SK-N-SH (cell line): ENCODE measurements around the gene CHCHD6. TPM values are rescaled to one million over a fixed set of nuclear protein-coding genes. Genes with fewer than 3 reads are reported as not detected.

Experiments used
- CTCF ChIA-PET: fragments of 300-600, 350-600 bp; formaldehyde crosslinking; extraction: SDS; loops from one replicate; lab custom pipeline; 2021; lab: Yijun Ruan, JAX
- POLR2A ChIA-PET: fragments of 350-600 bp; sonication (Branson Sonifier 250); formaldehyde crosslinking; extraction: SDS; loops from one replicate; lab custom pipeline; 2020; ENCODE audit warnings: antibody characterized with exemption, inconsistent platforms; lab: Yijun Ruan, JAX
- DNase-seq: peaks from one replicate; pipeline ENCODE4 v3.0.0; 2012
- H2AFZ ChIP-seq: fragments of 200-600 bp; sonication (generic); 2 replicates; pipeline ENCODE4 v1.8.1; 2016; ENCODE audit warnings: antibody characterized with exemption, mild to moderate bottlenecking, low read depth
- H3F3A ChIP-seq: fragments of 200-600 bp; sonication (generic); replicated peaks from 2 replicates; pipeline ENCODE3; 2016; ENCODE audit warnings: antibody characterized with exemption, mild to moderate bottlenecking; ENCODE audit not compliant: insufficient read depth
- H3K27ac ChIP-seq, 2 experiments: fragments of 200-500 bp in 1 of 2; fragments of 200-600 bp in 1 of 2; sonication (Bioruptor generic) in 1 of 2; sonication (generic), shearing (Covaris generic) in 1 of 2; 2 replicates each; pipeline versions ENCODE4 v1.5.1 to v1.6.1; 2014 to 2016; ENCODE audit warnings: low read depth in 2 of 2, inconsistent platforms in 1 of 2, low read length in 1 of 2, mild to moderate bottlenecking in 1 of 2, mixed read lengths in 1 of 2
- H3K27me3 ChIP-seq: fragments of 200-600 bp; sonication (generic), shearing (Covaris generic); 2 replicates; pipeline ENCODE4 v1.6.1; 2016; ENCODE audit warnings: mixed run types; ENCODE audit not compliant: insufficient read depth
- H3K36me3 ChIP-seq, 2 experiments: fragments of 200-500 bp in 1 of 2; fragments of 200-600 bp in 1 of 2; sonication (Bioruptor generic) in 1 of 2; sonication (generic) in 1 of 2; replicated peaks in 1 of 2; 2 replicates each; pipeline versions ENCODE3 to v1.5.1; 2014 to 2016; ENCODE audit warnings: low read length in 1 of 2, mild to moderate bottlenecking in 1 of 2; ENCODE audit not compliant: insufficient read depth in 2 of 2, control insufficient read depth in 1 of 2
- H3K4me1 ChIP-seq, 2 experiments: fragments of 200-500 bp in 1 of 2; fragments of 200-600 bp in 1 of 2; sonication (Bioruptor generic) in 1 of 2; sonication (generic), shearing (Covaris generic) in 1 of 2; 2 replicates each; pipeline versions ENCODE4 v1.5.1 to v1.6.1; 2014 to 2016; ENCODE audit warnings: low read depth in 1 of 2, low read length in 1 of 2, mixed run types in 1 of 2; ENCODE audit not compliant: insufficient read depth in 2 of 2, control insufficient read depth in 1 of 2
- H3K4me2 ChIP-seq: fragments of 200-600 bp; sonication (generic), shearing (Covaris generic); 2 replicates; pipeline ENCODE4 v1.6.1; 2017; ENCODE audit warnings: mixed run types
- H3K4me3 ChIP-seq, 2 experiments: fragments of 200-500 bp in 1 of 2; fragments of 200-600 bp in 1 of 2; sonication (Bioruptor generic) in 1 of 2; sonication (generic), shearing (Covaris generic) in 1 of 2; 2 replicates each; pipeline versions ENCODE4 v1.5.1 to v1.8.1; 2014 to 2016; ENCODE audit warnings: low read depth in 2 of 2, inconsistent platforms in 1 of 2, low read length in 1 of 2, mild to moderate bottlenecking in 1 of 2, mixed read lengths in 1 of 2, moderate library complexity in 1 of 2
- H3K79me2 ChIP-seq: fragments of 200-600 bp; sonication (generic); 2 replicates; pipeline ENCODE4 v1.8.1; 2017; ENCODE audit warnings: mild to moderate bottlenecking; ENCODE audit not compliant: insufficient read depth
- H3K9ac ChIP-seq: fragments of 200-600 bp; sonication (generic); 2 replicates; pipeline ENCODE4 v1.6.1; 2017; ENCODE audit warnings: mixed run types
- H3K9me2 ChIP-seq: fragments of 200-600 bp; sonication (generic); 2 replicates; pipeline ENCODE4 v1.6.1; 2017; ENCODE audit warnings: mixed run types
- H3K9me3 ChIP-seq: fragments of 200-600 bp; sonication (generic); 2 replicates; pipeline ENCODE4 v1.6.1; 2017; ENCODE audit warnings: mixed run types, mild to moderate bottlenecking, moderate library complexity
- H4K20me1 ChIP-seq: fragments of 200-600 bp; sonication (generic); 2 replicates; pipeline ENCODE4 v1.6.1; 2017; ENCODE audit warnings: mild to moderate bottlenecking, mixed run types; ENCODE audit not compliant: insufficient read depth
- CHD2 ChIP-seq: fragments of 150-350 bp; IDR thresholded peaks from 2 replicates; pipeline ENCODE4 v1.6.1; 2018; ENCODE audit warnings: low read length; ENCODE audit not compliant: partially characterized antibody
- EZH2phosphoT487 ChIP-seq: fragments of 200-600 bp; sonication (generic); IDR thresholded peaks from 2 replicates; pipeline ENCODE4 v1.6.1; 2017; ENCODE audit warnings: low read depth, mixed run types, mild to moderate bottlenecking, antibody characterized with exemption, moderate library complexity, borderline replicate concordance
- FOSL2 ChIP-seq: IDR thresholded peaks from 2 replicates; pipeline ENCODE4 v1.4.0; 2012; ENCODE audit warnings: low read depth, mild to moderate bottlenecking, moderate library complexity, borderline replicate concordance
- FOXM1 ChIP-seq: IDR thresholded peaks from 2 replicates; pipeline ENCODE4 v1.4.0; 2012; ENCODE audit warnings: low read depth, mild to moderate bottlenecking
- JUND ChIP-seq: IDR thresholded peaks from 2 replicates; pipeline ENCODE4 v1.4.0; 2012
- RCOR1 ChIP-seq: fragments of 150-350 bp; IDR thresholded peaks from 2 replicates; pipeline ENCODE4 v1.6.1; 2017; ENCODE audit warnings: antibody characterized with exemption, low read length
- SIN3A ChIP-seq: IDR thresholded peaks from 2 replicates; pipeline ENCODE4 v1.6.1; 2012; ENCODE audit warnings: low read depth, mild to moderate bottlenecking, low read length, moderate library complexity, borderline replicate concordance
- TEAD4 ChIP-seq: IDR thresholded peaks from 2 replicates; pipeline ENCODE4 v1.4.0; 2012; ENCODE audit warnings: mild to moderate bottlenecking, borderline replicate concordance; ENCODE audit not compliant: insufficient read depth
- YY1 ChIP-seq: IDR thresholded peaks from 2 replicates; pipeline ENCODE4 v1.4.0; 2012; ENCODE audit warnings: low read depth, mild to moderate bottlenecking
- WGBS: methylation state at CpG from one replicate; pipeline ENCODE4 v1.1.6; 2017; ENCODE audit warnings: low lambda C conversion rate; 5-methylcytosine and 5-hydroxymethylcytosine counted together
- polyA plus RNA-seq, 3 experiments: library from polyadenylated mRNA; depleted of rRNA; stranded (reverse); fragments of >200 nt; gene quantifications; 2 replicates each; pipeline ENCODE4 v1.2.3, GENCODE V29; 2012
- TF ChIP-seq, protein P1 (sequence below): IDR thresholded peaks from 2 replicates; pipeline ENCODE4 v1.6.1; 2012; ENCODE audit warnings: mild to moderate bottlenecking, low read depth, low read length, moderate library complexity
- TF ChIP-seq, protein P2 (sequence below): fragments of 150-350 bp; IDR thresholded peaks from 2 replicates; pipeline ENCODE4 v1.6.1; 2017; ENCODE audit warnings: antibody characterized with exemption, low read length, low read depth, borderline replicate concordance
- TF ChIP-seq, protein P3 (sequence below): IDR thresholded peaks from 2 replicates; pipeline ENCODE4 v1.4.0; 2012; ENCODE audit warnings: low read depth, borderline replicate concordance

Gene CHCHD6
- polyA plus RNA-seq, 1 of the 3 experiments (the other 2 are of a cell fraction) = 42.5 TPM

DNA sequence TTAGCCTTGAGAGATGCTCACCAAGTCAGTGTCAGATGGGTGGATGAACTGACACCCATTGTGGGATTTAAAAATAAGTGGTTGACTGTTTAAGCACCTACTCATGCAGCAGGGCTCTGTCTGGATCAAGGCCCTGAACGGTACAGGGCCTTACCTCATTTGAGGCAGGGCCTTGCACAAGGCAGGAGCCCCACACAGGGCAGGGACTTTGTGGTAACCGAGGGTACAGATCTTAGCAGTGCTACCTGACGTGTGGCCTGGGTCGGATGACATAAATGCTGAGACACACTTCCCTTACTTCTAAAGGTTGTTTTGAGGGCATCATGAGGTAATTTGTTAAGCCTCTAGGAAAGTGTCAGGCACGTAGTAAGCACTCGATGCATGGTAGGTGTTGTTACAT is 219.4 kb downstream of the CHCHD6 start:
- no peak overlapping the region for H2AFZ ChIP-seq
- H3K79me2 ChIP-seq = no peaks in the 10 kb centered on the region; the same call in 1 of the 2 replicates
- ChIA-PET CTCF (no interaction called here), POLR2A (no interaction called here)
- peaks cover 37% of the 10 kb centered on the region for H3F3A ChIP-seq
- no peak overlapping the region for H3K9ac ChIP-seq
- no peaks in the 10 kb centered on the region for H4K20me1 ChIP-seq
- H3K4me3 ChIP-seq = no peak overlapping the region
- 0 out of 2 replicates have a peak, but pooled peaks cover 3% of the 10 kb centered on the region for H3K9me2 ChIP-seq
- no peak overlapping the region for H3K4me2 ChIP-seq
- H3K9me3 ChIP-seq = no peaks in the 10 kb centered on the region; the same call in 1 of the 2 replicates
- DNase-seq = no peak
- peaks cover 38% of the 10 kb centered on the region in 2 experiments for H3K4me1 ChIP-seq
- H3K27me3 ChIP-seq = no peaks in the 10 kb centered on the region
- TF ChIP-seq YY1 (no peak), FOSL2 (no peak), RCOR1 (no peak), EZH2phosphoT487 (no peak), JUND (no peak)
- TF ChIP-seq, protein P1, sequence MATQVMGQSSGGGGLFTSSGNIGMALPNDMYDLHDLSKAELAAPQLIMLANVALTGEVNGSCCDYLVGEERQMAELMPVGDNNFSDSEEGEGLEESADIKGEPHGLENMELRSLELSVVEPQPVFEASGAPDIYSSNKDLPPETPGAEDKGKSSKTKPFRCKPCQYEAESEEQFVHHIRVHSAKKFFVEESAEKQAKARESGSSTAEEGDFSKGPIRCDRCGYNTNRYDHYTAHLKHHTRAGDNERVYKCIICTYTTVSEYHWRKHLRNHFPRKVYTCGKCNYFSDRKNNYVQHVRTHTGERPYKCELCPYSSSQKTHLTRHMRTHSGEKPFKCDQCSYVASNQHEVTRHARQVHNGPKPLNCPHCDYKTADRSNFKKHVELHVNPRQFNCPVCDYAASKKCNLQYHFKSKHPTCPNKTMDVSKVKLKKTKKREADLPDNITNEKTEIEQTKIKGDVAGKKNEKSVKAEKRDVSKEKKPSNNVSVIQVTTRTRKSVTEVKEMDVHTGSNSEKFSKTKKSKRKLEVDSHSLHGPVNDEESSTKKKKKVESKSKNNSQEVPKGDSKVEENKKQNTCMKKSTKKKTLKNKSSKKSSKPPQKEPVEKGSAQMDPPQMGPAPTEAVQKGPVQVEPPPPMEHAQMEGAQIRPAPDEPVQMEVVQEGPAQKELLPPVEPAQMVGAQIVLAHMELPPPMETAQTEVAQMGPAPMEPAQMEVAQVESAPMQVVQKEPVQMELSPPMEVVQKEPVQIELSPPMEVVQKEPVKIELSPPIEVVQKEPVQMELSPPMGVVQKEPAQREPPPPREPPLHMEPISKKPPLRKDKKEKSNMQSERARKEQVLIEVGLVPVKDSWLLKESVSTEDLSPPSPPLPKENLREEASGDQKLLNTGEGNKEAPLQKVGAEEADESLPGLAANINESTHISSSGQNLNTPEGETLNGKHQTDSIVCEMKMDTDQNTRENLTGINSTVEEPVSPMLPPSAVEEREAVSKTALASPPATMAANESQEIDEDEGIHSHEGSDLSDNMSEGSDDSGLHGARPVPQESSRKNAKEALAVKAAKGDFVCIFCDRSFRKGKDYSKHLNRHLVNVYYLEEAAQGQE = no peak
- TF ChIP-seq, protein P2, sequence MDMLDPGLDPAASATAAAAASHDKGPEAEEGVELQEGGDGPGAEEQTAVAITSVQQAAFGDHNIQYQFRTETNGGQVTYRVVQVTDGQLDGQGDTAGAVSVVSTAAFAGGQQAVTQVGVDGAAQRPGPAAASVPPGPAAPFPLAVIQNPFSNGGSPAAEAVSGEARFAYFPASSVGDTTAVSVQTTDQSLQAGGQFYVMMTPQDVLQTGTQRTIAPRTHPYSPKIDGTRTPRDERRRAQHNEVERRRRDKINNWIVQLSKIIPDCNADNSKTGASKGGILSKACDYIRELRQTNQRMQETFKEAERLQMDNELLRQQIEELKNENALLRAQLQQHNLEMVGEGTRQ = no peak
- no peak overlapping the region for H3K27ac ChIP-seq
- WGBS = 96% methylated on average over 6 of the region's 6 CpGs
- peaks cover 0 to 7% of the 10 kb centered on the region in 2 experiments for H3K36me3 ChIP-seq

DNA sequence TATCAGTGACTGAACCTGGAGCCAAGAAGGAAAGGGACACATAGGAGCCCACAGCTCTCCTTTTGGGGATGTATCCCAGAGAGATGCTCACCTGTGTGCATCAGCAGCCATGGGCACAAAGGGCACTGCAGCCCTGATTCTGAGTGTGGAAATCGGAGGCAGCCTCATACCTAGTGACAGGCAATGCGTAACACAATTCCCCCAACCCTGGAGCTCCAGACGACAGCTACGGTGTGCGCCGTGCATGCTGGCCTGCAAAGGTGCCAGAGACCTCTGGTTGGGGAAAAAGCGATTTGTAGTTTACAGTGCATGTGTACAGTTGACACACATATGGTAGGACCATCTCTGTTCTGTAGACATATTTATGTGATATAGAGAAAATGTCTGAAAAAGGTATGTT is 219.9 kb downstream of the CHCHD6 start:
- H3K9ac ChIP-seq = no peak overlapping the region
- H3K79me2 ChIP-seq = no peaks in the 10 kb centered on the region; the same call in 1 of the 2 replicates
- no peak overlapping the region for H3K27ac ChIP-seq
- H3K4me1 ChIP-seq = peaks cover 39 to 42% of the 10 kb centered on the region in 2 experiments
- TF ChIP-seq EZH2phosphoT487 (no peak), RCOR1 (no peak), SIN3A (no peak), CHD2 (no peak), TEAD4 (no peak), FOXM1 (no peak)
- TF ChIP-seq, protein P3, sequence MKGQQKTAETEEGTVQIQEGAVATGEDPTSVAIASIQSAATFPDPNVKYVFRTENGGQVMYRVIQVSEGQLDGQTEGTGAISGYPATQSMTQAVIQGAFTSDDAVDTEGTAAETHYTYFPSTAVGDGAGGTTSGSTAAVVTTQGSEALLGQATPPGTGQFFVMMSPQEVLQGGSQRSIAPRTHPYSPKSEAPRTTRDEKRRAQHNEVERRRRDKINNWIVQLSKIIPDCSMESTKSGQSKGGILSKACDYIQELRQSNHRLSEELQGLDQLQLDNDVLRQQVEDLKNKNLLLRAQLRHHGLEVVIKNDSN = no peak
- TF ChIP-seq, protein P1 = no peak
- H3K9me3 ChIP-seq = no peaks in the 10 kb centered on the region; the same call in 1 of the 2 replicates
- H3K27me3 ChIP-seq = no peaks in the 10 kb centered on the region
- WGBS = 100% methylated on average over 6 of the region's 7 CpGs
- H2AFZ ChIP-seq = no peak overlapping the region
- CTCF ChIA-PET = interaction anchor here (1.0 to 1.1 kb wide), 2 partner anchors 9 to 34 kb away, joined by 3 to 5 read pairs; no protein-coding TSS in a partner anchor
- no peak overlapping the region for H3K4me2 ChIP-seq
- POLR2A ChIA-PET = no interaction called here
- no peak overlapping the region for H3K4me3 ChIP-seq
- peaks cover 37% of the 10 kb centered on the region for H3F3A ChIP-seq
- DNase-seq = no peak
- 0 out of 2 replicates have a peak, but pooled peaks cover 3% of the 10 kb centered on the region for H3K9me2 ChIP-seq
- no peaks in the 10 kb centered on the region for H4K20me1 ChIP-seq
- peaks cover 0 to 7% of the 10 kb centered on the region in 2 experiments for H3K36me3 ChIP-seq
